GM19099 (cell line): Measurements from ENCODE around the gene PALMD.

Experiments used
- POLR2A ChIP-seq: IDR thresholded peaks from 3 replicates; pipeline ENCODE4 v1.6.1; 2011; ENCODE audit warnings: low read depth; ENCODE audit not compliant: insufficient read length; ENCODE audit errors: extremely low read depth

PALMD gene

DNA sequence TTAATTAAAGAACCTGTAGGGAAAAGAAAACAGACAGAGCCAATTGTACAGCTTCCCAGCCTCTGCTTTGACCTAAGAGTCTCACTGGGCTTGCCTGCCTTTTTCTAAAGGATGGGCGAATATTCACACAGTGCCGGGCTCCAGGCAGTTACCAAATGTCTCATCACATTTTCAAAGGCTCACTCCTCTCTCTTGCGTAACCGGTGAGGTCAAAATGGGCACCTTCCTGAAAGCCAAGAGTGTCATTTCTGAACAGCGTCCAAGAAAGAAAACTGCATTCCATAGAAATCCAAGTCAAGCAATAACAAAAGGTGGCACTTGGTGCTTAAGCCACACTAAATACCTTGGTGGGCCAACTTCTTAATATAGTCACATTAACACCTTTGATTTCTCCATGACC, 710 bp upstream of the PALMD start:
- TF ChIP-seq POLR2A, result no peak

DNA sequence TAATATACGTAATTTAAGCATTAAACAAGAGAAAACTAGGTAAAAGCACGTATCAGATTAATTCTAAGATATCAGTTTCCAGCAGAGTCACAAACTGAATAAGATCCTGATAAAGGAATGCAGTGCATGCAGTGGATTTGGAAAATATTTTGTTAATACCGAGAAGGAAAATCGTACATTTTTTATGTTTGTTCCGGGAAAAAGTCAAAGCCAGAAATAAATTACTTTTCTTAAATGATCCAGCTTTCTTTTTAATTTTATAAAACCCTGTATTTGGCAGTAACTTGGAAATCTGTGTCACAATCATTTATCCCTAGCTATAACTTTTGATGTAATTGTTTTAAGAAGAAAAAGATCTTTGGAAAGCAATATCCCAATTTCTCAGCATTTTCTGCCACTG, 955 bp downstream of the PALMD start:
- no peak for TF ChIP-seq POLR2A

DNA sequence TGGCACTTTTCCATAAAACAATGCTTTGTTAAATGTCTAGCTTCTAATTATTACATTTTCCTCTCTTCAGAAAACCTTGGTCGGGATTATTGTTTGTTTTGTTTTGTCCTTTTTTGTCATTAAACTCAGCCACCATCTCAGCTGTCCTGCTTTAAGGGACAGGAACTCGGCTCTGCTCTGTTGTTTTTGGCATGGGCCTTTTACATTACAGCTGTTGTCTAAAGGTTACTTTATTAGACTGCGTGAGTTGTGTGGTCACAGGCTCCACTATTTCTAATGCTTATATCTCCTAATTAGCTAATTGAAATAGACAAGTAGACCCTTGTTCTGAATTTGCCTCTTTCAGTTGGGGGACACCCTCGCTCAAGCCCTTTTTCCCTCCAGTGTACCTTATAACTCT, 1.6 kb downstream of the PALMD start:
- TF ChIP-seq POLR2A, result no peak

DNA sequence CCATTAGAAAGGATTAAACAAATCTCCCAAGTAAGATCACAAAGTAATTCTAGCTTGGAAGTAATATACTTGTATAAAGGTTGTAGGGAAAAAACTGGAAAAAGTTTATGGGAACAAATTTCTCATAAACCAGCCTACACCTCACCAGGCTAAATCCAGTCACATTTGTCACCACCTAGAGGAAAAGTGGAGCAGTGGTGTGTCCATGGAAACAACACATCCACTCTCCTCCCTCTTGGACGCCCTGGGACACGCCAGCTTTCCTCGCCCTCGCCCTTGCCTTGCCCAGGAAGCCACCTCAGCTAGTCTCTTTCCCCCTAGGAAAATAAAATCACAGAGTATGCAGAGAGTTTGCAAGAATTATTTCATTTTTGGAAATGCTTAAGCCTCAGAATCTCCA, 2.2 kb downstream of the PALMD start:
- no peak for TF ChIP-seq POLR2A

DNA sequence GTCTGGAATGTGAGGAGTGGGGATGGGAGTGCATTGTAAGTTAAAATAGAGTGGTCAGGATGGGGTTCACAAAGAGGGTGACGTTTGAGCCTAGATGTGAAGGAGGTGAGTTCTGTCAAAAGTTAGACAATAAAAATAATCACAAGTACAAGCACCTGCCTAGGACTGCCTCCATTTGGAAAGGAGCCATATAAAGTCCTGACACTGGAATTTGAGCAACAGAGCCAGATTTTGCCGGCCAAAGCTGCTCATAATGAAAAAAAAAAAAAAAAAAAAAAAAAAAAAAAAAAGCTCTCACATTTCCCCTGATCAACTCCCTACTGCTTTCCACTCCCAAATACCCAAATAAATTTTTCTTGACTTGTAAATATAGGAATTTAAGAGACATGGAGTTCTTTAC, 4.1 kb downstream of the PALMD start:
- TF ChIP-seq POLR2A, result no peak

DNA sequence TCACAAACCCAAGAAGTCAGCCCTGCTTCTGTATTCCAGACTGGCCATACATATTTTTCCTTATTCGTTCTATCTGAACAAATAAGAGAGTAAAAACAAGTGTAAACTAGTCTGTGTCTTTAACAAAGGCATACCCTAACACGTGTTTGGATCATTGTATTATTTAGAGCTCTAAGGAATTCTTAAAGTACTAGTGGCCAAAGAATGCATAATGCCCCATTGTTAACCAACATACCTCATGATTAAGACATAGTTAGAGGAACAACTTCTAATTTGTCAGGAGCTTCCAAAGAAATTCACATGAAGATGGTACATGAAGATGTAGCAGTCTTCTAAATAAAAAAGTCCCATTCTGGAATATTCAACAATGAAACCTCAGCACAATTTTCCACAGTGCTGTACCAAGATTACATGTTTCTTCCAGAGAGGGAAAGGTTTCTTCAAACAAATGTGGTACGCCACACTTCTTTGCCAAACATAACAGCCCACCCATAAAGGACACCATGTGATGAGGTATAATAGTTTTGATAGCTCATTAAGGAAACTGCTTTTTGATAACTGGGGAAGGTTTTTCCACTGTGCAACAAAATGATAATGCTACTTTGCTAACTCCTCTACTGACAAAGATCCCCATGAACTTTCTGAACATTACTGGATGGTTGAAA, 5.0 kb downstream of the PALMD start:
- TF ChIP-seq POLR2A, result no peak

DNA sequence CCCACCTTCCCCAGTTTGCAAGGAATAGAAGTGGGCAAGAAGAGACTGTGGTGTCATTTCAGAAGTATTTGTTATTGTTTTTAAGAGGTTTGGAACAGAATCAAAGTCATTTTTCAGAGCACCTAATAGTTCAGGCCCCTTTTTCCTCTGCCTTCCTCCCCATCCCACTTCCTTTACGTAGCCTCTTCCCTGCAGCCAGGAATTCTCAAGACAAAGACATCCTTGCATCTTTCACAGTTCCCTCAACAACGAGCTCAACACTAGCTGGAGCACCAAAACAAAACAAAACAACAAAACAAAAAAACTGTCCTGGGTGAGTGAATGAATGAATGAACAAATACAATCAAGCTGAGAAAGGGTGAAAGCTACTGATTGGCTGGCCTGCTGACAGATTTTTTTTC, 7.0 kb downstream of the PALMD start:
- TF ChIP-seq POLR2A, result no peak

DNA sequence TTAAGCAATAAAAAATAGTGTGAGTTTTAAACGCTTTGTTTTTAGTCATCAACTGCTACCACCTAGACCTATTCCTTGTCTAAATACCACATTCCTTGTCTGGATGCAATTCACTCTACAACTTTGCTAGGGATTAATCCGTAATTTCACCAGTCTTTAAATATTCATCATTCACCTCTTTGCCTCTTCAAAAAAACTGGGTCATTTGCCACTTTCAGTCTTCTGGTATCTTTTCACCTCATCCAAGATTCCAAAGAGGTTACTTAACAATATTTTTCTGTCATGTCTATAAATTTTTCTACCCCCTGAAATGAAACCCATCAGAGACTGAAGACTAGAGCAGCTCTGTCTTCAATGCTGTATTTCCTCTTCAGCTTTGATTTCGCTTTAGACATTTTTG, 9.5 kb downstream of the PALMD start:
- no peak for TF ChIP-seq POLR2A

DNA sequence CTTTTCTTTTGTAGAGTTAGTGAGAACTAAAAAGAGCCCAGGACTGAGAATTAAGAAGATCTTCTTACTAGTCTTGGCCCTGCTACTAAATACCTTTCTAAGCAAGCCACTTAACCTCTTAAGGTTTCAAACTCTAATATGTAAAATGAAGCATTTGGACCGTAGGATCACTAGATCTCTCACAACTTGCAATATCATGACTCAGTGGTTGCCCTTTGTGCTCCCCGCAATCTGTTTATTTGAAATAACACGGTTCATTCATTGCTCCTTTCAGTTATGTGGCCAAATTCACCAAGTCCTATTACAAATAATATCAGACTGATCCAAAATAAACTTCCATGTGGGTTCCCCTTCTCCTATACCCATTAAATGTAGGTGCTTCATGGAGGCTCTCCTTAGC, 10.8 kb downstream of the PALMD start:
- TF ChIP-seq POLR2A, result no peak

DNA sequence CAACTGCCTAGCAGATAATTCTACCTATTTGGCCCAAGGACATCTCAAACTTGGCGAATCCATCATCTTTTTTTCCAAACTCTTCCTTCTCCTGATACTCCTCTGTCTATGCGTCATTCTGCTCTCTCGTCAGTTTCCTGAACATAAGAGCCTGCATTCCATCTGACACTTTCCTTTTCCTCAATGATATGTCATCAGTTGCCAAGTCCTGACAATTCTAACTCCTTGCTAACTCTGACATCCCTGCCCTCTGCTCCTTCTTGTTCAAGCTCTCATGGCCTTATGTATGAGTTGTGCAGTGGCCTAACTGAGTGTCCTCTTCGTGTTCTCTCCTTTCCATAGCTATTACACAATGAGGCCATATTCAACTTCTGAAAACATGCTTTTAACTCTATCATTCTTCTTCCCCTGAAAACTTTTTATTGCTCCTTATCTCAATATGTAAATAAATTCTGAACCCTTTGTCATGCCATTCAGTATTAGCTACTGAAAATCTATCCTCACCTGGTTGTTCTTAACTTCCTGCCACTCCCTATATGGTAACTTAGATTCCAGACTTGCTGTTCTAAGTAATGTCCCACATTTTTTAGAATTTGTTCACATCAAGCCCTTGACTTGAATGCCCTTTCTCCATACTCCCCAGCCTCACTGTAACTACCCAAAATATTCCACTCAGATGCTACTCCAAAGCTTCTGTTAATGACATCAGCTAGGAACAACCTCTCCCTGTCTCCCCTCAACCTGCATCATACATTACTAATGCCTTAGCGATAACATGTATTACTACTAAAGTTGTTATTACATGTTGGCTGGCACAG, 11.5 kb downstream of the PALMD start:
- no peak for TF ChIP-seq POLR2A

DNA sequence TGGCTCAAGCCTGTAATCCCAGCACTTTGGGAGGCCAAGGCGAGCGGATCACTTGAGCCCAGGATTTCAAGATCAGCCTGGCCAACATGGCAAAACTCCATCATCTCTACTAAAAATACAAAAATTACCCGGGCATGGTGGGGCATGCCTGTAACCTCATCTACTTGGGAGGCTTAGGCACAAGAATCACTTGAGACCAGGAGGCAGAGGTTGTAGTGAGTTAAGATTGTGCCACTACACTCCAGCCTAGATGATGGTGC, 12.0 kb downstream of the PALMD start:
- no peak for TF ChIP-seq POLR2A

DNA sequence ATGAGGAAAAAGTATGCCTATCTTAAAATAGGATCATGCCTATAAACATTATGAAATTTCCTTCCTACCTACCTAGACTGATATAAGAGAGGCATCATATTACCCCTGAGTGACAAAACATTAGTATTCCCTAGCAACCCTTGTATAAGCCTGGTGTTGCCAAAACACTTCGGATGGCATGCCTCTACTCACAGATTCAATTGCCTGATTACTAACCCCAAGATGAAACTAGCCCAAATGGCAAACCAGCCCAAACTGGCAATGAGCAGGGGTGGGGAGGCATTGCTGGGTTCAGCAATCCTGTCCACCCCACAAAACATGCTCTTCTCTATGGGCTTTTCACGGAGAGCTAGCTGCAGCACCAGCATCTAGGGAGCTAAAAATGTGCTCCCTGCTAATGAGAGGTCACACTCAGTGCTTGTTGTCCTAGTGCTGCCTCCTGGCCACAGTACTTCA, 13.9 kb downstream of the PALMD start:
- no peak for TF ChIP-seq POLR2A

DNA sequence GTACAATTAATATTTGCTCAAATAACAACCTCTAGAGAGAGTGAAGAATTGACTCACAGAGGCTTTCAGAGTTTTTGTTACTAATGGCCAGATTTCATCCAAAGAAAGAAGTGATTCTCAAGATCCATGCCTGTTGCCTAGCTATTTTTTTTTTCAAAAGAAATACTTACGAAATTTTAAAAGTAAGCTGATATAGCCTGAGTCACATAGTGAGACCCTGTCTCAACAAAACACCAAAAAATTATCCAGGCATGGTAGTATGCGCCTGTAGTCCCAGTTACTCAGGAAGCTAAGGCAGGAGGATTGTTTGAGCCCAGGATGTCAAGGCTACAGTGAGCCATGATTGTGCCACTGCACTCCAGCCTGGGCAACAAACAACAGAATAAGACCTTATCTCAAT, 14.6 kb downstream of the PALMD start:
- TF ChIP-seq POLR2A, result no peak

DNA sequence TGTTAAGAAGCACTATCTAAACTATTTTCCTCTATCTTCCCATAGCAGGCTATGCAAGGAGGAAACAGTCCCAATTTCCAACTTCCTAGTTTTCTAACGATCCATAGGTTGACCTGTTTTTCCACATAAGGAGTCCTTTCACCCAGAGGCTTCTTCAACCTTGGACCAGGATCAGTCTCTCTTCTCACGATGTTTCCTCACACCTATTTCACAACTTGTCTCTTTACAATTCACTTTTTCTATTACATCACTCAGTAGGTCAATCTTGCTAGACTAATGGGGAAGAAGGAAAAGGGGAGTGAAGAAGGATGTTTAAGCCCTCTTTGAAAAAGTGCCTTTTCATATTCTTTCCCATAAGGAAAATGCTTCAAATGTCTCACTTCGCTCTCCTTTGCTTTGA, 15.9 kb downstream of the PALMD start:
- TF ChIP-seq POLR2A, result no peak

DNA sequence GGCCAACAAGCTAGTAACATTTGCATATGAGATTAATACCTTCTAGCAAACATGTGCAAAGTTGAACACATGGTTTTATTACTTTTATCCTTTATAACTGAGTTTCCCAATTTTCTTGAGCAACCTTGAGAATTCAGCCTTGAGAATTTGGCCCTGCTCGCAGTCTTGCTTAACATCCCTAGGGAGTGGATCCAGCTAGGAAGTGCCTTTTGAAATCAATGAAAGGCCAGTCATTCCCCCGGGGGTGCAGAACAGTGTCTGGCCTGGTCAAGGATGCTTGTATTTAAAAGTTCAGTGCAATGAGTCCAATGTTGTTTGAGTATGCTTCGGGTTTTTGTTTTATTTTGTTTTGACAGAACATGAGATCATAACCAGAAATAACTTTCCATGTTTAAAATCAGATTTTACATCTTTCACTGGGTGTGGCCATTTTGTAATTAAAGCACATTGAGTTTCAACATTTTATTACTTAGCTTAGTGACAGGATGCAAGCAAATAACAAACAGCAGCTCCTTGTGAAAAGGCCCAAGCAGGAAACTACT, 16.7 kb downstream of the PALMD start:
- no peak for TF ChIP-seq POLR2A

DNA sequence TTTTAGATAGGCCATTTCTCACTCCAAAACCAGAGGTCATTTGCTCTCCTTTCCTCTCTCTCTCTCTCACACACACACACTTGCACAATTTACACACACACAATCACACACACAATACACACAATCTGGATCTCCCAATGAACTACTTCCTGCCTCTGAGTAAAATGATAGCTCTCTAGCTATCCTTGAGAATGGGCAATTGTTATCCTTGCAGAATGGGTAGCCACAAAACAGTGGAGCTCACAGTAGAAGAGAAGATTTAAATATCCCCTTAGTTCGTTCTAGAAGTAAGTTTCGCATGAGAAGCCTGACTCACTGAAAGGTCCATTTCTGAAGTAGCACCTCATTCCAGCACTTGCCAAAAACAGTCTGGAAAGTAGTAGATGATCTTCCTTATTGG, 17.6 kb downstream of the PALMD start:
- TF ChIP-seq POLR2A, result no peak
